Posterior cingulate gyrus (tissue), 11 donors: ENCODE results near the gene HAP1.

ENCODE experiments used
- DNase-seq, 10 donors: peaks; one replicate each; pipeline versions ENCODE4 v3.0.0 to v3.0.0-alpha.2; 2020 to 2021; ENCODE audit warnings: mixed read lengths in 3 of 10
- intact Hi-C: fragments of 100-400 bp; cut with DNase I; formaldehyde crosslinking; loops from one replicate; pipeline ENCODE4 v1.15.1; 2023

HAP1 gene

GRCh38 chr17:41766135-41766534 lies 31.7 kb upstream of the HAP1 start:
- intact Hi-C loops = no loop called here
- no peak for DNase-seq

GRCh38 chr17:41763327-41763726 lies 28.9 kb upstream of the HAP1 start:
- intact Hi-C loops = no loop called here
- DNase-seq = no peak

GRCh38 chr17:41762841-41763240 lies 28.4 kb upstream of the HAP1 start:
- intact Hi-C loops = no loop called here
- no peak for DNase-seq

GRCh38 chr17:41762391-41762790 lies 27.9 kb upstream of the HAP1 start:
- no peak for DNase-seq
- intact Hi-C loops = no loop called here

GRCh38 chr17:41760878-41761277 lies 26.4 kb upstream of the HAP1 start:
- intact Hi-C loops = no loop called here
- DNase-seq = no peak

GRCh38 chr17:41758601-41759000 lies 24.2 kb upstream of the HAP1 start:
- intact Hi-C loops = no loop called here
- no peak for DNase-seq

GRCh38 chr17:41754066-41754465 lies 19.6 kb upstream of the HAP1 start:
- intact Hi-C loops = no loop called here
- DNase-seq = no peak

- intact Hi-C loops = no loop called here
- no peak for DNase-seq
Observed at GRCh38 chr17:41751288-41751687, 16.8 kb upstream of the HAP1 start.

- DNase-seq = no peak
- intact Hi-C loops = no loop called here
Observed at GRCh38 chr17:41750862-41751261, 16.4 kb upstream of the HAP1 start.

GRCh38 chr17:41748275-41748674 lies 13.8 kb upstream of the HAP1 start:
- intact Hi-C loops = no loop called here
- DNase-seq = no peak

GRCh38 chr17:41741709-41742108 lies 7.3 kb upstream of the HAP1 start:
- intact Hi-C loops = no loop called here
- DNase-seq = no peak

- DNase-seq = no peak
- intact Hi-C loops = no loop called here
Observed at GRCh38 chr17:41740506-41740905, 6.1 kb upstream of the HAP1 start.

GRCh38 chr17:41739661-41740352 lies 5.4 kb upstream of the HAP1 start:
- no peak for DNase-seq
- intact Hi-C loops = loop anchor here (5.0 to 10.0 kb wide), 2 partner anchors 145 to 217 kb away; no protein-coding TSS in a partner anchor

- intact Hi-C loops = loop anchor here (1.0 to 10.0 kb wide), 3 partner anchors 63 to 219 kb away; no protein-coding TSS in a partner anchor
Observed at GRCh38 chr17:41738801-41739112, 4.3 kb upstream of the HAP1 start.

GRCh38 chr17:41738077-41738800 lies 3.8 kb upstream of the HAP1 start:
- intact Hi-C loops = loop anchor here (1.0 to 10.0 kb wide), 3 partner anchors 63 to 219 kb away; no protein-coding TSS in a partner anchor
- peak; percentile 58 to 97 (median 83) for DNase-seq

More at GRCh38 chr17:41738801-41739112, 4.3 kb upstream of the HAP1 start:
- DNase-seq = no peak

- no peak for DNase-seq
- intact Hi-C loops = loop anchor here (1.0 to 10.0 kb wide), 3 partner anchors 64 to 220 kb away; no protein-coding TSS in a partner anchor
Observed at GRCh38 chr17:41737680-41738023, 3.2 kb upstream of the HAP1 start.

- no peak for DNase-seq
- intact Hi-C loops = loop anchor here (5.0 to 10.0 kb wide), 2 partner anchors 148 to 220 kb away; no protein-coding TSS in a partner anchor
Observed at GRCh38 chr17:41736983-41737679, 2.7 kb upstream of the HAP1 start.

GRCh38 chr17:41735744-41736143 lies 1.3 kb upstream of the HAP1 start:
- no peak for DNase-seq
- intact Hi-C loops = loop anchor here (5.0 to 10.0 kb wide), 2 partner anchors 149 to 222 kb away; no protein-coding TSS in a partner anchor

- intact Hi-C loops = loop anchor here (5.0 to 10.0 kb wide), 2 partner anchors 150 to 222 kb away; no protein-coding TSS in a partner anchor
- no peak for DNase-seq
Observed at GRCh38 chr17:41734949-41735313, 488 bp upstream of the HAP1 start.

GRCh38 chr17:41733348-41734138 lies 900 bp downstream of the HAP1 start:
- intact Hi-C loops = loop anchor here (10.0 kb wide), 1 partner anchor 151 kb away; no protein-coding TSS in a partner anchor
- no peak for DNase-seq
